Head of caudate nucleus (tissue), 42 donors: ENCODE measurements around the gene RIMS4.

Experiments used
- DNase-seq, 42 donors: peaks; one replicate each; pipeline versions ENCODE4 v3.0.0 to v3.0.0-alpha.2; 2020 to 2021; ENCODE audit warnings: mixed read lengths in 7 of 42
- intact Hi-C: fragments of 100-400 bp; cut with DNase I; formaldehyde crosslinking; loops from one replicate; pipeline ENCODE4 v1.15.0; 2022

RIMS4 gene

GRCh38 chr20:44732327-44732726 is 78.0 kb downstream of the RIMS4 start:
- DNase-seq = no peak
- intact Hi-C loops = loop anchor here (2.0 to 10.0 kb wide), 2 partner anchors 48 to 118 kb away; no protein-coding TSS in a partner anchor

- intact Hi-C loops = loop anchor here (2.0 to 10.0 kb wide), 2 partner anchors 47 to 117 kb away; no protein-coding TSS in a partner anchor
- peak in 8 of 42 donors; percentile 19 to 68 (median 46) for DNase-seq
These were observed 78.7 kb downstream of the RIMS4 start for GRCh38 chr20:44731657-44732056.

GRCh38 chr20:44730441-44730840 is 79.9 kb downstream of the RIMS4 start:
- intact Hi-C loops = loop anchor here (10.0 kb wide), 1 partner anchor 116 kb away; no protein-coding TSS in a partner anchor

GRCh38 chr20:44728801-44729443 is 81.4 kb downstream of the RIMS4 start:
- intact Hi-C loops = no loop called here
- peak in 26 of 42 donors; percentile 36 to 82 (median 54) for DNase-seq

More at GRCh38 chr20:44730441-44730840, 79.9 kb downstream of the RIMS4 start:
- DNase-seq = no peak

GRCh38 chr20:44727651-44728050 is 82.7 kb downstream of the RIMS4 start:
- DNase-seq = no peak
- intact Hi-C loops = no loop called here

- intact Hi-C loops = no loop called here
- no peak for DNase-seq
These were observed 83.3 kb downstream of the RIMS4 start for GRCh38 chr20:44727039-44727438.

- no peak for DNase-seq
- intact Hi-C loops = no loop called here
These were observed 84.5 kb downstream of the RIMS4 start for GRCh38 chr20:44725837-44726236.

GRCh38 chr20:44724423-44725091 is 85.8 kb downstream of the RIMS4 start:
- DNase-seq = no peak
- intact Hi-C loops = no loop called here

GRCh38 chr20:44723798-44724362 is 86.5 kb downstream of the RIMS4 start:
- intact Hi-C loops = no loop called here
- DNase-seq = no peak

GRCh38 chr20:44723391-44723790 is 87.0 kb downstream of the RIMS4 start:
- DNase-seq = no peak
- intact Hi-C loops = no loop called here

- no peak for DNase-seq
- intact Hi-C loops = no loop called here
These were observed 87.4 kb downstream of the RIMS4 start for GRCh38 chr20:44722990-44723389.

- intact Hi-C loops = no loop called here
- no peak for DNase-seq
These were observed 88.6 kb downstream of the RIMS4 start for GRCh38 chr20:44721785-44722054.

GRCh38 chr20:44720997-44721784 is 89.2 kb downstream of the RIMS4 start:
- intact Hi-C loops = no loop called here
- DNase-seq = peak in 1 of 42 donors; percentile 49

- peak; percentile 38 to 86 (median 65) for DNase-seq
- intact Hi-C loops = no loop called here
These were observed 89.7 kb downstream of the RIMS4 start for GRCh38 chr20:44720621-44720996.

GRCh38 chr20:44719841-44720240 is 90.5 kb downstream of the RIMS4 start:
- DNase-seq = no peak
- intact Hi-C loops = no loop called here

- no peak for DNase-seq
- intact Hi-C loops = no loop called here
These were observed 92.4 kb downstream of the RIMS4 start for GRCh38 chr20:44717986-44718385.

GRCh38 chr20:44716309-44717106 is 93.8 kb downstream of the RIMS4 start:
- DNase-seq = no peak
- intact Hi-C loops = no loop called here

- DNase-seq = no peak
- intact Hi-C loops = no loop called here
These were observed 94.6 kb downstream of the RIMS4 start for GRCh38 chr20:44715499-44716308.
